Uterus (tissue), 2 donors: ENCODE measurements around the gene TCHH.

Source experiments
- CTCF ChIP-seq, 4 experiments: fragments of 200-600 bp in 2 of 4; fragments of 450-650 bp in 2 of 4; sonication (generic) in 2 of 4; IDR thresholded peaks; one replicate each; pipeline ENCODE4 v1.5.1; 2016 to 2019; ENCODE audit warnings: antibody characterized with exemption in 4 of 4, mild to moderate bottlenecking in 2 of 4, moderate library complexity in 1 of 4
- POLR2A ChIP-seq, 2 donors: fragments of 450-650 bp; IDR thresholded peaks; one replicate each; pipeline ENCODE4 v1.6.1; 2016; ENCODE audit warnings: antibody characterized with exemption in 2 of 2, mild to moderate bottlenecking in 1 of 2, moderate library complexity in 1 of 2

- no peak for TF ChIP-seq CTCF (IDR thresholded peaks at IDR 0.05)
- no peak for TF ChIP-seq POLR2A (IDR thresholded peaks at IDR 0.05)
Observed at GRCh38 chr1:152089014-152089674, 26.1 kb downstream of the TCHH start, which contains the start of gene TCHHL1.
